ENCODE measurements around the gene BUB1B.
"Not testable (repeated sequence)": the region's sequence is repeated elsewhere in the genome, so short reads cannot be mapped to it uniquely, and the experiment has no call there.

Gene BUB1B

GRCh38 chr15:40118473-40118872, 42.4 kb upstream of the BUB1B start:
- TF ChIP-seq CTCF (IDR thresholded peaks at IDR 0.05; ENCODE audit: low read depth, low read length, missing control alignments), result no peak
- H3K4me3 ChIP-seq (replicated peaks; ENCODE audit: low read depth, low read length), result no peak overlapping the region
- no peak for DNase-seq (ENCODE audit: extremely low read depth, low read depth)

GRCh38 chr15:40121911-40122638, 38.8 kb upstream of the BUB1B start:
- TF ChIP-seq CTCF (IDR thresholded peaks at IDR 0.05; ENCODE audit: low read depth, low read length, missing control alignments), result no peak
- no peak overlapping the region for H3K4me3 ChIP-seq (replicated peaks; ENCODE audit: low read depth, low read length)
- DNase-seq (ENCODE audit: extremely low read depth, low read depth), result no peak

- H3K4me3 ChIP-seq (replicated peaks; ENCODE audit: low read depth, low read length); DNase-seq (ENCODE audit: extremely low read depth, low read depth): not testable (repeated sequence)
These were observed 37.9 kb upstream of the BUB1B start for GRCh38 chr15:40122989-40123388.

GRCh38 chr15:40123863-40124262, 37.0 kb upstream of the BUB1B start:
- not testable (repeated sequence) for H3K4me3 ChIP-seq (replicated peaks; ENCODE audit: low read depth, low read length); DNase-seq (ENCODE audit: extremely low read depth, low read depth)

- not testable (repeated sequence) for DNase-seq (ENCODE audit: extremely low read depth, low read depth); H3K4me3 ChIP-seq (replicated peaks; ENCODE audit: low read depth, low read length)
These were observed 36.5 kb upstream of the BUB1B start for GRCh38 chr15:40124333-40124732.

- H3K4me3 ChIP-seq (replicated peaks; ENCODE audit: low read depth, low read length); DNase-seq (ENCODE audit: extremely low read depth, low read depth): not testable (repeated sequence)
These were observed 36.0 kb upstream of the BUB1B start for GRCh38 chr15:40124807-40125285.

GRCh38 chr15:40125950-40126349, 34.9 kb upstream of the BUB1B start:
- no peak for TF ChIP-seq CTCF (IDR thresholded peaks at IDR 0.05; ENCODE audit: low read depth, low read length, missing control alignments)
- no peak for DNase-seq (ENCODE audit: extremely low read depth, low read depth)
- H3K4me3 ChIP-seq (replicated peaks; ENCODE audit: low read depth, low read length), result no peak overlapping the region

GRCh38 chr15:40128766-40129660, 31.9 kb upstream of the BUB1B start:
- no peak overlapping the region for H3K4me3 ChIP-seq (replicated peaks; ENCODE audit: low read depth, low read length)
- DNase-seq (ENCODE audit: extremely low read depth, low read depth), result no peak
- no peak for TF ChIP-seq CTCF (IDR thresholded peaks at IDR 0.05; ENCODE audit: low read depth, low read length, missing control alignments)

Data from HFF-Myc (cell line).